Measurements from ENCODE around the gene CDYL2.

CDYL2 gene

GRCh38 chr16:80618862-80619648 lies 185.3 kb downstream of the CDYL2 start:
- no peak for DNase-seq

- DNase-seq: no peak
Observed at GRCh38 chr16:80616362-80616761, 188.0 kb downstream of the CDYL2 start.

- no peak for DNase-seq
Observed at GRCh38 chr16:80615735-80616134, 188.7 kb downstream of the CDYL2 start.

GRCh38 chr16:80614908-80615671 lies 189.3 kb downstream of the CDYL2 start:
- DNase-seq: no peak

GRCh38 chr16:80612461-80613017 lies 191.9 kb downstream of the CDYL2 start:
- DNase-seq: no peak

- DNase-seq: no peak
Observed at GRCh38 chr16:80611930-80612327, 192.5 kb downstream of the CDYL2 start.

GRCh38 chr16:80611171-80611929 lies 193.0 kb downstream of the CDYL2 start:
- DNase-seq: no peak

GRCh38 chr16:80610481-80611156 lies 193.8 kb downstream of the CDYL2 start:
- DNase-seq: no peak

- no peak for DNase-seq
Observed at GRCh38 chr16:80608946-80609345, 195.5 kb downstream of the CDYL2 start.

- DNase-seq: no peak
Observed at GRCh38 chr16:80607204-80607603, 197.2 kb downstream of the CDYL2 start.

GRCh38 chr16:80606221-80606766 lies 198.1 kb downstream of the CDYL2 start:
- no peak for DNase-seq

- DNase-seq: no peak
Observed at GRCh38 chr16:80604600-80605355, 199.6 kb downstream of the CDYL2 start.

- no peak for DNase-seq
Observed at GRCh38 chr16:80602894-80603293, 201.5 kb downstream of the CDYL2 start.

GRCh38 chr16:80601182-80601581 lies 203.2 kb downstream of the CDYL2 start:
- DNase-seq: no peak

- no peak for DNase-seq
Observed at GRCh38 chr16:80599466-80599865, 204.9 kb downstream of the CDYL2 start.

- no peak for DNase-seq
Observed at GRCh38 chr16:80596507-80597207, 207.7 kb downstream of the CDYL2 start.

GRCh38 chr16:80594756-80595155 lies 209.6 kb downstream of the CDYL2 start:
- DNase-seq: no peak

- DNase-seq: no peak
Observed at GRCh38 chr16:80592273-80592672, 212.1 kb downstream of the CDYL2 start.

GRCh38 chr16:80591071-80591915 lies 213.1 kb downstream of the CDYL2 start:
- no peak for DNase-seq

GRCh38 chr16:80587071-80587470 lies 217.3 kb downstream of the CDYL2 start:
- DNase-seq: no peak
